Calu3 (cell line): ENCODE measurements around the gene FBXO22. TPM values are rescaled to one million over a fixed set of nuclear protein-coding genes. Genes with fewer than 3 reads are reported as not detected.

Experiments used
- BruUV-seq: library from RNA; stranded (reverse); fragments of 400-500 nt; replicated peaks from 2 replicates; lab custom pipeline; 2021; lab: Mats Ljungman, UMichigan
- CTCF ChIA-PET: fragments of 300-600 bp; sonication (Branson Sonifier 250); formaldehyde crosslinking; loops from one replicate; lab custom pipeline; 2022; ENCODE audit warnings: antibody characterized with exemption; lab: Charles Lee
- DNase-seq: peaks from one replicate; pipeline ENCODE4 v3.0.0; 2022
- H3K27ac Mint-ChIP-seq: one replicate; pipeline ENCODE4 v1.8.0; 2022; ENCODE audit warnings: mixed read lengths; ENCODE audit not compliant: unreplicated experiment
- H3K27me3 Mint-ChIP-seq: one replicate; pipeline ENCODE4 v1.8.0; 2022; ENCODE audit warnings: mixed read lengths; ENCODE audit not compliant: unreplicated experiment
- H3K36me3 Mint-ChIP-seq: one replicate; pipeline ENCODE4 v1.8.0; 2022; ENCODE audit warnings: mild to moderate bottlenecking, moderate library complexity, mixed read lengths; ENCODE audit not compliant: insufficient read depth, unreplicated experiment
- H3K4me1 Mint-ChIP-seq: one replicate; pipeline ENCODE4 v1.8.0; 2022; ENCODE audit warnings: mild to moderate bottlenecking, low read depth, mixed read lengths; ENCODE audit not compliant: unreplicated experiment
- H3K4me3 Mint-ChIP-seq: one replicate; pipeline ENCODE4 v1.8.0; 2022; ENCODE audit warnings: mild to moderate bottlenecking, low read depth, moderate library complexity, mixed read lengths; ENCODE audit not compliant: unreplicated experiment
- H3K9me3 Mint-ChIP-seq: one replicate; pipeline ENCODE4 v1.8.0; 2022; ENCODE audit warnings: low read depth, mixed read lengths; ENCODE audit not compliant: unreplicated experiment
- intact Hi-C: fragments of 100-400 bp; cut with micrococcal nuclease; formaldehyde crosslinking; loops from one replicate; pipeline ENCODE4 v1.10.0; 2022; ENCODE audit not compliant: unreplicated experiment
- total RNA-seq: library from RNA; stranded (reverse); gene quantifications from 2 replicates; pipeline ENCODE4 v1.2.3, GENCODE V29; 2022
- TF ChIP-seq, protein P1 (sequence below): fragments of 200-600 bp; IDR thresholded peaks from one replicate; pipeline ENCODE4 v1.8.0; 2022; ENCODE audit warnings: antibody characterized with exemption; ENCODE audit not compliant: unreplicated experiment

Gene FBXO22
- total RNA-seq, 1 experiment from 2014 or later: 49.2 TPM

DNA sequence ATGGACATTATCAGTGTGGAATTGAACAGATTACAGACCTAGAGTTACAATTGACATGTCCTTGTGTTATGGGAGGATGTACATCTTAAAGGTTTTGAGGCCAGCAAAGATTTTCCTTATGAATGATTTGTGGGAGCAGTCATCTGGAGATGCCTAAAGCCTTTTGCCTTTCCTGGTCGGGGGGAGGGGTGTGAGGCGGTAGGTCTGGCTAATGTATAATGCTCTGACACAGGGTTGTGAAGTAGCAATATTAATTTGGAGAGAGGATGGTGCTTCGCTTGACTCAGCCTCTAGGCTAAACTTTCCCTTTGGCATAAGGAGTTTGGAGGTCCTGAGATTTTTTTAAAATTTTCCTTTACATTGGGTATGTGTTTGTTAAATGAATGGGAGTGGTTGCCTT, 23.3 kb downstream of the FBXO22 start:
- H3K9me3 Mint-ChIP-seq: no peaks in the 10 kb centered on the region
- H3K4me1 Mint-ChIP-seq: peaks cover 24% of the 10 kb centered on the region
- H3K27ac Mint-ChIP-seq: no peak overlapping the region
- H3K4me3 Mint-ChIP-seq: no peak overlapping the region
- peaks cover 22% of the 10 kb centered on the region for H3K36me3 Mint-ChIP-seq
- no TSS peak for BruUV-seq
- DNase-seq: no peak
- CTCF ChIA-PET: no interaction called here
- intact Hi-C loops: no loop called here
- TF ChIP-seq, protein P1, sequence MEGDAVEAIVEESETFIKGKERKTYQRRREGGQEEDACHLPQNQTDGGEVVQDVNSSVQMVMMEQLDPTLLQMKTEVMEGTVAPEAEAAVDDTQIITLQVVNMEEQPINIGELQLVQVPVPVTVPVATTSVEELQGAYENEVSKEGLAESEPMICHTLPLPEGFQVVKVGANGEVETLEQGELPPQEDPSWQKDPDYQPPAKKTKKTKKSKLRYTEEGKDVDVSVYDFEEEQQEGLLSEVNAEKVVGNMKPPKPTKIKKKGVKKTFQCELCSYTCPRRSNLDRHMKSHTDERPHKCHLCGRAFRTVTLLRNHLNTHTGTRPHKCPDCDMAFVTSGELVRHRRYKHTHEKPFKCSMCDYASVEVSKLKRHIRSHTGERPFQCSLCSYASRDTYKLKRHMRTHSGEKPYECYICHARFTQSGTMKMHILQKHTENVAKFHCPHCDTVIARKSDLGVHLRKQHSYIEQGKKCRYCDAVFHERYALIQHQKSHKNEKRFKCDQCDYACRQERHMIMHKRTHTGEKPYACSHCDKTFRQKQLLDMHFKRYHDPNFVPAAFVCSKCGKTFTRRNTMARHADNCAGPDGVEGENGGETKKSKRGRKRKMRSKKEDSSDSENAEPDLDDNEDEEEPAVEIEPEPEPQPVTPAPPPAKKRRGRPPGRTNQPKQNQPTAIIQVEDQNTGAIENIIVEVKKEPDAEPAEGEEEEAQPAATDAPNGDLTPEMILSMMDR: no peak
- no peaks in the 10 kb centered on the region for H3K27me3 Mint-ChIP-seq

DNA sequence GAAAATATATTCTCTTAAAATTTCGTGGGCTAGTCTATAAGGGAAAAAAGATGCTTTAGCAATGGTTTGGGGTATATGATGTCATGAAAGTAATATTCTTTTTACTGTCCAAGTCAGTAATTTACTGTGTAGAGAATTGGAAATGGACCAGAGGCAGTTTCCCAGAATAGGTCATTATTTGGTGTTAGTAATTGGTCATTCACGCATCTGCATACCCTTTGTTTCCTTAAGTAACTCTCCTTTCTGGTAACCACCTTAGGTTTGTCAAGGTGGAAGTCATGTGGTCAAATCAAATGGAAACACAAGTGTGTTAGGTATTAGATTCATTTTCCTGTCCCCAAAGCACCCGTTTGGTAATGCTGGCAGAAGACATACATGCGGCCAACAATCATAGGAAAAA, 23.9 kb downstream of the FBXO22 start:
- peaks cover 19% of the 10 kb centered on the region for H3K36me3 Mint-ChIP-seq
- peaks cover 17% of the 10 kb centered on the region for H3K4me1 Mint-ChIP-seq
- TF ChIP-seq, protein P1: no peak
- H3K27me3 Mint-ChIP-seq: no peaks in the 10 kb centered on the region
- intact Hi-C loops: no loop called here
- no peak for DNase-seq
- CTCF ChIA-PET: no interaction called here
- no peaks in the 10 kb centered on the region for H3K9me3 Mint-ChIP-seq
- no TSS peak for BruUV-seq
- H3K4me3 Mint-ChIP-seq: no peak overlapping the region
- no peak overlapping the region for H3K27ac Mint-ChIP-seq

DNA sequence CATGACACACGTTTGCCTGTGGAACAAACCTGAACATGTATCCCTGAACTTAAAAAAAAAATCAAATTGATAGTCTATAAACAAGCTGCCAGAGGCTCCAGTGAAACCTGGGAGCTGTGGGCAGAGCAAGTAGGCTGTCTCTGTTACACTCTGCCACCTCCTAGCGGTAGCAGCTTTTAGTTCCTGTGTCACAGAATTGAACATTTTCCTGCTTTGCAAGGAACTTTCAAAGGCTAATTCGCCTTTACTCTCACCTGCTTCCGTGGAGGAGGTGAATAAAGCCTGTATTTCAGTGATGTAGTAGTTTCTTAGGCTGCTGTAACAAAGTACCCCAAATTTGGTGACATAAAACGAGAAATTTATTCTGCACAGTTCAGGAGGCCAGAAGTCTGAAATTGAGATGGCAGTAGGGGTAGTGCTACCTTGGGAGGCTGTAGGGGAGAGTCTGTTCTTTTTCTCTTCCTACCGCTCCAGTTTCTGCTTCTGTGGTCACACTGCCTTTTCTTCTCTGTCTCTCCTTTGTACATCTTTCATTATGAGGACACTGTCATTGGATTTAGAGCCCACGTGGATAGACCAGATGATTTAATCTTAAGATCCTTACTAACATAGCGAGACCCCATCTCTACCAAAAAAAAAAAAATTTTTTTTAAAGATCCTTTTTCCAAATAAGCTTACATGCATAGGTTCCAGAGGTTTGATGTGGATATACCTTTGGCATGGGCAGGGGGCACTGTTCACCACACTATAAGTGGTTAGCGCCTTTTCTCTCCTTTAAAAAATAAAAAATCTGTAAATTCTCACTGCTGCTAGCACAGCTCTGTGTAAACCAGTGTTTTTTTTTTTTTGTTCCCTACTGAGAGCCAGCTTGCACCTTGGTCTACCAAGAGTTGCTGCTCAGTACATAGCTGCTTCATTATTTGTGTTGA, 25.3 kb downstream of the FBXO22 start:
- H3K9me3 Mint-ChIP-seq: no peaks in the 10 kb centered on the region
- no TSS peak for BruUV-seq
- intact Hi-C loops: loop anchor here (2.0 kb wide), 1 partner anchor 210 kb away; no protein-coding TSS in a partner anchor

DNA sequence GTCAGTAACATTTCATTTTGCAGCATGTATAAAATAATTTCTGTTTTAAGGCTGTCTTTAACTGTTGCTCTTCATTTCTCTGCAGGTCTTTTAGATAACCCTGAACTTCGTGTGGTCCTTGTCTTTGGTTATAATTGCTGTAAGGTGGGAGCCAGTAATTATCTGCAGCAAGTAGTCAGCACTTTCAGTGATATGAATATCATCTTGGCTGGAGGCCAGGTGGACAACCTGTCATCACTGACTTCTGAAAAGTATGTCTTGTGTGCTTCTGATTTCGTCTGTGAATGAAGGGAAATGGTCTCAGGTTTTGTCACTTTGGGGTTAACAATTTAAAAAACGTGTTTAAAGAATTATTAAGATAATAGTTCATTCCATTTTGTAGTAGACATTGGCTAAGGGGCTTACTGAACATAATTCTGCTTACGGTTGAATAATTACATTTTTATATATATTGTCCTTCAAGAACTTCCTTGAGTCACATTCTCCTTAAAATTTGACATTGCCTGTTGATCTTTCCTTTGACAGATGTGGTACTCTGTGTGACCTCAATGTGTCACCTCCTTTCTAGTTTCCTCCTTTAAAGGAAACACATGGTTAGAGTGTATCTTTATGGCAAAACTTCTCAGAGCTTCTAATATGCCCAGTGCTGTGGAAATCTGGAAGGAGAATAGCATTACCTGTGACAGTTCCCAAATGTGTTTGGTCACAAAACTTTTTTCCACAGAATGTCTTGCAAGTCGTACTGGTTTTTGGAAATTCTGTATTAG, 26.3 kb downstream of the FBXO22 start:
- no peaks in the 10 kb centered on the region for H3K27me3 Mint-ChIP-seq
- CTCF ChIA-PET: interaction anchor here (1.8 kb wide), 1 partner anchor 209 kb away, joined by 12 read pairs; no protein-coding TSS in a partner anchor
- BruUV-seq: no TSS peak
- peaks cover 21% of the 10 kb centered on the region for H3K36me3 Mint-ChIP-seq
- intact Hi-C loops: loop anchor here (2.0 kb wide), 1 partner anchor 209 kb away; no protein-coding TSS in a partner anchor
- TF ChIP-seq, protein P1: no peak
- H3K9me3 Mint-ChIP-seq: no peaks in the 10 kb centered on the region
- no peak overlapping the region for H3K4me3 Mint-ChIP-seq
- H3K27ac Mint-ChIP-seq: no peak overlapping the region
- H3K4me1 Mint-ChIP-seq: no peaks in the 10 kb centered on the region
- no peak for DNase-seq

More for the DNA sequence above, 25.3 kb downstream of the FBXO22 start:
- H3K27ac Mint-ChIP-seq: no peak overlapping the region
- H3K36me3 Mint-ChIP-seq: peaks cover 21% of the 10 kb centered on the region
- H3K4me1 Mint-ChIP-seq: peaks cover 7% of the 10 kb centered on the region
- TF ChIP-seq, protein P1: no peak
- CTCF ChIA-PET: interaction anchor here (0.6 to 1.8 kb wide), 4 partner anchors 119 to 219 kb away, joined by 3 to 12 read pairs (median 4); no protein-coding TSS in a partner anchor
- no peaks in the 10 kb centered on the region for H3K27me3 Mint-ChIP-seq
- no peak overlapping the region for H3K4me3 Mint-ChIP-seq
- DNase-seq: no peak
